HL-60 (cell line): ENCODE measurements around the gene ACSF3.

ENCODE experiments used
- DNase-seq, 2 experiments: peaks; one replicate each; pipeline ENCODE4 v3.0.0-alpha.2; 2010 to 2020; ENCODE audit warnings: low read depth in 1 of 2, low spot score in 1 of 2
- H3K27ac ChIP-seq: fragments of 250-450 bp; sonication (Bioruptor Pico); replicated peaks from 2 replicates; pipeline ENCODE4 v1.5.1; 2020; ENCODE audit warnings: mild to moderate bottlenecking, moderate library complexity
- H3K27me3 ChIP-seq: fragments of 250-450 bp; sonication (Bioruptor Pico); 2 replicates; pipeline ENCODE4 v1.5.1; 2021; ENCODE audit warnings: mild to moderate bottlenecking, moderate library complexity; ENCODE audit not compliant: insufficient read depth, poor library complexity, severe bottlenecking
- H3K4me3 ChIP-seq: replicated peaks from 2 replicates; pipeline ENCODE4 v1.5.1; 2011; ENCODE audit warnings: mild to moderate bottlenecking, control low read depth, low read length; ENCODE audit not compliant: insufficient read depth
- GABPA ChIP-seq: IDR thresholded peaks from 2 replicates; pipeline ENCODE4 v1.6.1; 2012; ENCODE audit warnings: low read depth
- POLR2AphosphoS5 ChIP-seq: IDR thresholded peaks from 2 replicates; pipeline ENCODE4 v1.6.1; 2012; ENCODE audit warnings: low read depth
- SPI1 ChIP-seq: IDR thresholded peaks from 2 replicates; pipeline ENCODE4 v1.6.1; 2012; ENCODE audit warnings: low read depth, mild to moderate bottlenecking, borderline replicate concordance
- TF ChIP-seq, protein P1 (sequence below): IDR thresholded peaks from one replicate; pipeline ENCODE4 v1.5.1; 2011; ENCODE audit warnings: low read length, control low read depth, inconsistent platforms; ENCODE audit not compliant: insufficient read depth
- TF ChIP-seq, protein P2 (sequence below): IDR thresholded peaks from 2 replicates; pipeline ENCODE4 v1.6.1; 2012; ENCODE audit warnings: low read depth; ENCODE audit not compliant: insufficient replicate concordance

Gene ACSF3

DNA sequence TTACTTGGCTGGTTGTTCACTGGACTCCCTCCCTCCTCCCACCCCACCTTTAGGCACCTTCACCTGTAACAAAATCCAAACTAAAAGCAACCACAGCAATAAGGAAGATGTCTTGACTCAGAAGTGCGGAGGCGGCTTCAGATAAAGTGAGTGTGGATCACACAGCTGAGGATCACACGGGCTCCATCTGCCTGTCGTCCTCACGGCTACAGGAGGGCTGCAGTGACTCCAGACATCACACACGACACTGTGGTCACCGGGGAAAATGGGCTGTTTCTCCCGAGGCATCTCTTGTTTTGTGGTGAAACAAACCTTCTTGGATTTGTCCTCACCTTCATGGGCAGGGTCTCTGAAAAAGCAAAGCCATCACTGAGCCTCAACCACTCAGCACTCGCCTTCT, 7.9 kb upstream of the ACSF3 start:
- Histone ChIP-seq H3K4me3 (no peak overlapping the region), H3K27me3 (no peaks in the 10 kb centered on the region), H3K27ac (no peak overlapping the region)
- no peak for DNase-seq
- TF ChIP-seq, protein P1, sequence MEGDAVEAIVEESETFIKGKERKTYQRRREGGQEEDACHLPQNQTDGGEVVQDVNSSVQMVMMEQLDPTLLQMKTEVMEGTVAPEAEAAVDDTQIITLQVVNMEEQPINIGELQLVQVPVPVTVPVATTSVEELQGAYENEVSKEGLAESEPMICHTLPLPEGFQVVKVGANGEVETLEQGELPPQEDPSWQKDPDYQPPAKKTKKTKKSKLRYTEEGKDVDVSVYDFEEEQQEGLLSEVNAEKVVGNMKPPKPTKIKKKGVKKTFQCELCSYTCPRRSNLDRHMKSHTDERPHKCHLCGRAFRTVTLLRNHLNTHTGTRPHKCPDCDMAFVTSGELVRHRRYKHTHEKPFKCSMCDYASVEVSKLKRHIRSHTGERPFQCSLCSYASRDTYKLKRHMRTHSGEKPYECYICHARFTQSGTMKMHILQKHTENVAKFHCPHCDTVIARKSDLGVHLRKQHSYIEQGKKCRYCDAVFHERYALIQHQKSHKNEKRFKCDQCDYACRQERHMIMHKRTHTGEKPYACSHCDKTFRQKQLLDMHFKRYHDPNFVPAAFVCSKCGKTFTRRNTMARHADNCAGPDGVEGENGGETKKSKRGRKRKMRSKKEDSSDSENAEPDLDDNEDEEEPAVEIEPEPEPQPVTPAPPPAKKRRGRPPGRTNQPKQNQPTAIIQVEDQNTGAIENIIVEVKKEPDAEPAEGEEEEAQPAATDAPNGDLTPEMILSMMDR = no peak
- TF ChIP-seq POLR2AphosphoS5 = no peak
- no peak for TF ChIP-seq SPI1
- TF ChIP-seq, protein P2, sequence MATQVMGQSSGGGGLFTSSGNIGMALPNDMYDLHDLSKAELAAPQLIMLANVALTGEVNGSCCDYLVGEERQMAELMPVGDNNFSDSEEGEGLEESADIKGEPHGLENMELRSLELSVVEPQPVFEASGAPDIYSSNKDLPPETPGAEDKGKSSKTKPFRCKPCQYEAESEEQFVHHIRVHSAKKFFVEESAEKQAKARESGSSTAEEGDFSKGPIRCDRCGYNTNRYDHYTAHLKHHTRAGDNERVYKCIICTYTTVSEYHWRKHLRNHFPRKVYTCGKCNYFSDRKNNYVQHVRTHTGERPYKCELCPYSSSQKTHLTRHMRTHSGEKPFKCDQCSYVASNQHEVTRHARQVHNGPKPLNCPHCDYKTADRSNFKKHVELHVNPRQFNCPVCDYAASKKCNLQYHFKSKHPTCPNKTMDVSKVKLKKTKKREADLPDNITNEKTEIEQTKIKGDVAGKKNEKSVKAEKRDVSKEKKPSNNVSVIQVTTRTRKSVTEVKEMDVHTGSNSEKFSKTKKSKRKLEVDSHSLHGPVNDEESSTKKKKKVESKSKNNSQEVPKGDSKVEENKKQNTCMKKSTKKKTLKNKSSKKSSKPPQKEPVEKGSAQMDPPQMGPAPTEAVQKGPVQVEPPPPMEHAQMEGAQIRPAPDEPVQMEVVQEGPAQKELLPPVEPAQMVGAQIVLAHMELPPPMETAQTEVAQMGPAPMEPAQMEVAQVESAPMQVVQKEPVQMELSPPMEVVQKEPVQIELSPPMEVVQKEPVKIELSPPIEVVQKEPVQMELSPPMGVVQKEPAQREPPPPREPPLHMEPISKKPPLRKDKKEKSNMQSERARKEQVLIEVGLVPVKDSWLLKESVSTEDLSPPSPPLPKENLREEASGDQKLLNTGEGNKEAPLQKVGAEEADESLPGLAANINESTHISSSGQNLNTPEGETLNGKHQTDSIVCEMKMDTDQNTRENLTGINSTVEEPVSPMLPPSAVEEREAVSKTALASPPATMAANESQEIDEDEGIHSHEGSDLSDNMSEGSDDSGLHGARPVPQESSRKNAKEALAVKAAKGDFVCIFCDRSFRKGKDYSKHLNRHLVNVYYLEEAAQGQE = no peak
- TF ChIP-seq GABPA = no peak

DNA sequence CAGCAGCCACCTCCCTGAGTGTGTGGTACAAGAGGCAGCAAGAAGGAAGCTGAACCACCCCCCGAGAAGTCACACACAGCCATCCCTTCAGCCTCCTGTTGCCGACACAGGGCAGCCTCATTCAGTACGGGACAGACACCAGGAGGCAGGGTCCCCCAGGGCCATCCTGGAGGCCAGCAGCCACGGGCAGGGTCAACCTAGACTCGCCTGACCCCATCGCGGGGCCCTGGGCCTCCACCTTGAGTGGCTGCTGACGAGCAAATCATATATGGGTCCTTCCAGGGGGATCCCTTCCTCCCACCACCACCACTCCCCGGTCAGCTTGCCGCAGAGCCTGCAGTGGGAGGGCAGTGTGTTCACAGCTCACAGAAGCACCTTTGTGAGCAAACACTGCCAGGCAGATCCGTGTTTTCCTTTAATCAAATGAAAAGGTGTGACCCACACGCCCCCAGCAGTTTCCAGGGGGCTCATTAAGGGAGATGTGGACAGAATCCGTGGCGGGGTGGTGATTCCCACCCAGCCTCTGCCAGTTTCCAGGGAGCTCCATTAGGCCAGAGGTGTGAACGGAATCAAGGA, 5.6 kb upstream of the ACSF3 start:
- TF ChIP-seq, protein P2 = no peak
- TF ChIP-seq POLR2AphosphoS5 (no peak), GABPA (no peak), SPI1 (no peak)
- TF ChIP-seq, protein P1 = no peak
- Histone ChIP-seq H3K4me3 (no peak overlapping the region), H3K27me3 (no peaks in the 10 kb centered on the region), H3K27ac (no peak overlapping the region)
- DNase-seq = no peak

DNA sequence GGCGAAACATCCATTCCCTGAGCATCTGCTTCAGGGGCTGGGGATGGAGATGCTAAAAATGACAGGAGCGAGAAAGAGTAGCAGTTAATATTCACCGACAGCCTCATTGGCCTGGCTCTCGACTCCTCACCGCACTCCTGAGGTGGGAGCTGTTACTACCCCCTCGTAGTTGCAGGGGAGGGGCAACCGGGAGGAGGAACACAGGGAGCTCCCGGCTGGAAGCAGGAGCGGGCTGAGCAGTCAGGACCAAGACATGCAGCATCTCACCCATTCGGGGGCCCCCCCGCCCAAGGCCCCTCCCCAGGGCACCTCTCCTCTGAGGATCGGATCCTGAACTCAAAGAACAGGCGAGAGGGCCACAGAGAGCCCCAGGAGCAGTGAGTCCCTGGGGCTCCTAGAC, 4.5 kb upstream of the ACSF3 start:
- H3K27me3 ChIP-seq = no peaks in the 10 kb centered on the region
- no peak for DNase-seq
- TF ChIP-seq, protein P1 = no peak
- TF ChIP-seq SPI1 (no peak), GABPA (no peak), POLR2AphosphoS5 (no peak)
- TF ChIP-seq, protein P2 = no peak
- no peak overlapping the region for H3K27ac ChIP-seq
- H3K4me3 ChIP-seq = no peak overlapping the region
